ENCODE measurements around the gene SDCBP2.

SDCBP2 gene

DNA sequence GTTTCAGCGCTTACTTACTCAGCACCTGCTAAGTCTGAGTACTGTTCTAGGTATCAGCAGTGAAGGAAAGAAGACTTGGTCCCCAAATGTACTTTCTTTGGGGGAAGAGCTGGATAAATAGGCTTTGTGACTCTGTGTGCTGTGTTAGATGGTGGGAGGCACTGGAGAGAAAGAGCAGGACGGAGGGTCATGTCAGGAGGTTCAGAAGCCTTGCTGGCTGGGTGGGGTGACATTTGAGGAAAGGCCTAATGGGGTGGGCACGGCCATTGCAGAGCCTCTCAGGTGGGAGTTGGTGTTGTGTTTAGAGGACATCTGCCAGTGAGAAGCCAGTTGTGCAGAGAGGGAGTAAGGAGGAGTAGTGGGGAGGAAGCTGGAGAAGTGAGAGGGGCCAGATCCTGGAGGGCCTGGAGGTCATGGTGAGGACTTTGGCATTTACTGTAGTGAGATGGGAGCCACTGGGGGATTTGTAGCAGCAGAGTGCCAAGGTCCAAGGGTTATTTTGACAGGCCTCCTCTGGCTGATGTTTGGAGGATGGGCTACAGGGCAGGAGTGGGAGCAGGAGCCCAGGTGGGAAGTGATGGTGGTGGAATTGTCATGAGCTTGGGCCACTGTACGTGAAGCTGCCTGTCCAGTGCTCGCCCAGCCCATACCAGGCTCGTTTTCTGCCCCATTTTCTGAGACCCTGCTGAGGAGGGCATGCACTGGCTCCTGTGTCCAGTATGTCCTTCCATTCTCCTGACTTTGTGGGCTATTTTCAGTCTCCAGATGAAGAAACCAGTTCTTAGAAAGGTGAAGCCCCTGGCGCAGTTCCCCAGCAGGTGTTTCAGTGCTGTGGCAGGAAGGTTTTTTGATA is 886 bp downstream of the SDCBP2 start:
- DNase-seq, result no peak

DNA sequence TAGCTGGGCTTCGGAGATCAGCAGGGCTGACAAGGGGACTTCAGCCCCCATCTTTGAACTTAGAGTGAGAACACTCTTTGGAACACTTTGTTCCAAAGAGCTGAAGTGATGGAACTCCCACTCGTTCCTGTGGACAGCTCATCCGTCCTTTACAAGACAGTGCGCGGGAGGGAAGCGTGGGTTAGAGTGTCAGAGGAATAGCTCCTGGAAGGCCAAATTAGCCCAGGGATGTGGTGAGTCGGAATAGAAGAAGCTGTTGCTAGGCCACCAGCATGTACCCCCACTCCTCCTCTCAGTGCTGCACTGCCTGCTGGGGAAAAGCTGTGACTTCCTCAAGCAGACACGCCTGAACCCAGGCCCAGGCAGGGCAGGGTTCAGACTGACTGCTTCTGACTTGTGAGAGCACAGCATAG is 1.7 kb downstream of the SDCBP2 start:
- no peak for DNase-seq

GRCh38 chr20:1326031-1326930 is 2.7 kb downstream of the SDCBP2 start:
- no peak for DNase-seq

- DNase-seq, result peak; percentile 99
Observed at GRCh38 chr20:1325173-1326030, 3.5 kb downstream of the SDCBP2 start.

- DNase-seq, result peak in 1 of 2 donors; percentile 46
Observed at GRCh38 chr20:1324598-1325172, 4.3 kb downstream of the SDCBP2 start.

DNA sequence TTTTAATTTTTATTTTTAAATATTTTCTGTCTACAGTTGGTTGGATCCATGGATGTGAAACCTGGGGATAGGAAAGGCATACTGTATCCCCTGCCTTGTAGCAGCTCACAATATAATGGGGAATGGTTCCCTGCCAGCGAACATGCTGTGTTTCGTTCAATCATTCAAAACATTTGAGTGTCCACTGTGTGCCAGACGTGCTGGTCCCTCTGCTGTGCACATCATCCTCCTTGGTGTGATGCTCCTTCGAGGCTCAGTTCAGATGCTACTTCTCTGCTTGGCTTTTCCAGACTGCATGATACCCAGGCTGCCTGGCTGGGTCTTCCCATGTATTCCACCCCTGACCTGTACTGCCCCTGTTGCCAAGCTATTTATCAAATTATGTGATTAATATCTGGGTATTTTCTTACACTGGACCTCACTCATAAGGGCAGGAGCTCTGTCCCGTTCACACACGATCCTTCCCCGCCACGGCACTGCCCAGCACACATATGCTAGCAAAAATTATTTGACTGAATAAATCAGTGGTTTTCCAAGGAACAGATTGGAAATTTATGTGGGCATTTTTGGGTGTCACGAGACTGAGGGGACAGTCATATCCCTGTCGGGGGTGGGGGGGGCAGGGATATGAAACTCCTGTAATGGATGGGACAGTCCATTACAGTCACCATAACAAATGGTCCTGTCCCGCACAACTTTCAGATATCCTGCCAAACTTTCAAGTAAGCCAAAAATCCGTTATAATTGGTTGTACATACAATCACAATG is 4.9 kb downstream of the SDCBP2 start:
- no peak for DNase-seq

DNA sequence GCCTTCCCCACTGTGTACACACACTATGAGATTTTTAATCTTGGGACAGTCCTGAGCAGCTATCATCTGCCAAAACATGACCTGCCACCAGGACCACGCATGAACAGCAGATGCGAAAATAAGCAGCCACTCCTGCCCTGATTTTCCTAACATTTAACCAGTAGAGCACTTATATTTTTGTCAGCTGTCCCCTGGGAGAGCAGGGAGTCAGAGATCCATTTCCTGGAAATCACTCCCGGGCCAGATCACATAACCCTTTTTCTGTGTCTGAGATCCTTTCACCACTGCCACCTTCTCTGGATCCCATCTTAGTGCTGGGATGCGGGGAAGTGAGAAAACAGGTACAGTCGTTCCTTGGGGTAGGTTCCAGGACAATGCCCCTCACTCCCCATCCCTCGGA is 5.7 kb downstream of the SDCBP2 start:
- DNase-seq, result no peak

- DNase-seq, result peak in 1 of 2 donors; percentile 29
Observed at GRCh38 chr20:1322511-1323245, 6.3 kb downstream of the SDCBP2 start.

DNA sequence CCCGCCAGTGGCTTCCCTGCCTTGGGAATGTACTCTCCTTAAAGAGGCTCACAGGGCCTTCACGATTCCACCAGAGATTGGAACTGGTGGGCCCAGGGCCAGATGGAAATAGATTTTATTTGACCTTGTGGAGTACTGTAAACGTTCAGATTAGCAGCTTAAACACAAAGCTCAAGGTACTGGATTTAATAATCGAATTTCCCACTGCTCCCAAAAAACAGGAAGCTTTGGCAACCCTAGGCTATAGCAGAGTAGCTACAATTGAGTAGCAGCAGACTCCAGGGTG is 7.3 kb downstream of the SDCBP2 start:
- DNase-seq, result no peak

DNA sequence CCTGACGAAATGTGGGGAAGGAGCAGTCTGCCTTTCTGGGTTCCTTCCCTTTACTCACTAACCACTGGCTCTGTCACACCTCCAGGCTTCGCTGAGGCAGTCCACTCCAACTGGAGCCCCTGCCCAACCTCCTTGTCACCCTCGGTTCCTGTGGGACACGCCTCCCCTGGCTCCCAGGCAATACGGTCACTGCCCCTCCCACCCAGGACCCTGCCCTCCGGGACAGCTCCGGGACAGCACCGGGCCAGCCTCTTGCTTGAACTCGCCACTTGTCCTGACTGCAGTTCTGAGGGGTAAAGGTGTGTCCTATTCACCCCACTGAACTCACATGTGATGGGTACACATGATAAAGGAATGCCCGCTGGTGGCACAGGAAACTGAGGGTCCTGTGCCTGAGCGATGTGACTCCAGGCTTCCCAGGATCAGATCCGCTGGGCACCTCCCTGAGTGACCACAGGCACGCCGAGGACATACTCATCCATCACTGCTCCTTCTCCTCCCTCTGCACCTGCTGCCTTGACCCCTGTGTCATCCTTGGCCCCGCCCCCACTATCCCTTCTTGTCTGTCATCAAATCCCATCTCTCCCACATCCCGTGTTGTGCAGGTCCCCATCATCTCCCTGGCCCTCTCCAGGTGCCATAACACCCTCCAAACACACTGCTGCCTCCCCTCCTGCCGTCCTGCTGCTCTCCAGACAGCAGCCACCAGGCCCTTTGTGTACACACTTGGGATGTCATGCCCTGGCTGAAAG is 7.9 kb downstream of the SDCBP2 start:
- DNase-seq, result no peak

DNA sequence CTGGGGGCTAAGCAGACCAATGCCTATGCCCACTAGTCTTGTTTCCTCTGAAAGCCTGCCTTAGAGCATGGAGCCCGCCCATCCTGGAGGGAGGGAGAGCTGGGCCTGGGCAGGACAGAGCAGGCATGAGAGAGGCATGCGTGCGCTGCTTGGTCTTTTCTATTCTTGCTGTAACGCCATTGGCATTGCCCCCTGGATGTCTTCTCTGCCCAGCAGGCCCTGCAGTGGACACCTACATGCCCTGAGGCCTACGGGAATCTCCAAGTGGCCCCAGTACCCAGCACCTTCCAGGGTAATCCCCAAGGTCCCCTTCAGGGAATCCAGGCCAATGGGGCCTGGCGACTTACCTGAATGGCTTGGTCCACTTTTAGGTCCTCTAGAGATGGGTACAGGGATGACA is 8.9 kb downstream of the SDCBP2 start:
- no peak for DNase-seq

DNA sequence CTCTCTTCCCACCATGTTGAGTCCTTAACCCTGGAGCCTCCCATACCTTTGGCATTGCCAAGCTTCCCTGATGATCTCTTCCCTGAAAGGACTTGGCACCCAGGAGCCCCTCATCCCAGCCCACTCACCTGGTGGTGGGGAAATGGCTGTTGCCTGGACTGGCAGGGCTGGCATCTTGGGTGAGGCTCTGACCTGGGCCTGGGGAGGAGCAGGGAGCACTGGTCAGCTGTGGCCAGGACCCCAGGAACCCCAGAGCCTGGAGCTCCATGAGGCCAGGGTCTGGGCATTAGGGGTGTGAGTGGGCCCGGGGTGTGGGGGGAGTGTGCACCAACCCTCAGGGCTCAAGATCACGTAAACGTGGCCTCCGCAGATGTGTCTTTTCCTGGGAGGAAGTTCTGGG is 9.5 kb downstream of the SDCBP2 start:
- no peak for DNase-seq

- no peak for DNase-seq
Observed at GRCh38 chr20:1319051-1319450, 9.9 kb downstream of the SDCBP2 start.

DNA sequence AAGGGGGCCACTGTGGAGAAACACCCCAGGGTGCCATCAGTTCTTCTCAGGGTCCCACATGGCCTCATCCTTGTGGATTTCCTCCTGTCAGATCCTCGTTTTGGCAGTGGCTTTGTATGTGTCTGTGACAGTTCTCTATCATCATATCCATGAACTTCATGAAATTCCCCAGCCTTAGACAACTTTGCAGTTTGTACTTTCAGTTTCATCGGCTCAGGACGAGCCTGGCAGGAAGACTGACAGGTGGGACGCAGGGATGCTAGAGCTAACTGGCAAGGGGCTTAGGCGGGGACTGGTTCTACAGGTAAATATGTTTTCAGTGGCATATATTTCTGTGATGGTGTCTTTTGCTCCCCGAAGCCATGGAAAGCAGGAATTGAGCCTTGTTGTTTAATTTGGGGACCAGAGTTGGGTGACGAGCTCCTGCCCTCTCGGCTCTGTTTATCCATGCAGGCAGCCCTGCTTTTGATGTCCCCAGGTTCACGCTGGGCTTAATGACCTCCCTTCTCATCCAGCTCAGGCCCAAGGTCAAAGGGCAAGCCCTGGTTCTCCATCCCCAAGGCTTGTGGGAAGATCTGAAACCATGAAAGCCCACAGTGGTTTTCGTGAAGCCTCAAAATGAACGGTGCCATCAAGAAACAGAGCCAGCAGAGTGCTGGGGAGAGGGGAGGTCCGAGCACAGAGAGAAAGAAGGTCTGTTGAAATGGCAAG is 11.2 kb downstream of the SDCBP2 start:
- no peak for DNase-seq

DNA sequence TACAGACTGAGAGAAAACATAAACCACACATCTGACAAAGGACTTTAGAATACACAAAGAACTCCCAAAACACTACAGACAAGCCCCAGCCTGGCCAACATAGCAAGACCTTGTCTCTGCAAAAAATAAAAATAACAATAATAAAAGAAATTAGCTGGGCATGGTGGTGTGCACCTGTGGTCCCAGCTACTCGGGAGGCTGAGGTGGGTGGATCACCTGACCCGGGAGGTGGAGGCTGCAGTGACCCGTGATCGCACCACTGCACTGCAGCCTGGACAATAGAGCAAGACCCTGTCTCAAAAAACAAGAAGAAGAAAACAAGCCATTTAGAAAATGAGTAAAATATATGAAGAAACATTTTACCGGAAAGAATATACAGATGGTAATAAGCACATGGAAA is 13.1 kb downstream of the SDCBP2 start:
- no peak for DNase-seq

GRCh38 chr20:1313236-1313964 is 15.5 kb downstream of the SDCBP2 start:
- peak; percentile 56 to 63 for DNase-seq

- DNase-seq, result no peak
Observed at GRCh38 chr20:1312904-1313235, 16.1 kb downstream of the SDCBP2 start.

DNA sequence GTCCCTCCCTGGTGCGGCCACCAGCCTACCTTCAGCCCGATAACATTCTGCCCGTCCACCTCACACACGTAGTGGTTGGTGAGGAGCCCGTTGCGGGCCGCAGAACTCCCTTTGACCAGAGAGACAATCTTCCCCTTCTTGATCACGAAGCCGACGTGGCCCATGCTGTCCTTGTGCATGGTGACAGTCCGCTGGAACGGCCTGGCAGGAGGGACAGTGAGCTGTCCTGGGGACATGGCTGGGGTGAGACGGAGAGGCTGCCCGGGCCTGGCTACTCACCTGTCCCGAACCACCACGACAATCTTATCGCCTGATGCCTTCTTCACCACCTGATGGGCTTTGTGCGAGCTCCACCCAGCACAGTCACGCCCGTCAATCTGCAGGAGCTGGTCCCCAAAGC is 16.6 kb downstream of the SDCBP2 start:
- DNase-seq, result no peak

GRCh38 chr20:1310506-1311190 is 18.3 kb downstream of the SDCBP2 start:
- DNase-seq, result no peak

All from CD4-positive, alpha-beta T cell treated with Interleukin-1 beta for 1 hour (primary cell).